ENCODE measurements around the gene SLCO6A1.
"Not testable (repeated sequence)": the region's sequence is repeated elsewhere in the genome, so short reads cannot be mapped to it uniquely, and the experiment has no call there.

SLCO6A1 gene

DNA sequence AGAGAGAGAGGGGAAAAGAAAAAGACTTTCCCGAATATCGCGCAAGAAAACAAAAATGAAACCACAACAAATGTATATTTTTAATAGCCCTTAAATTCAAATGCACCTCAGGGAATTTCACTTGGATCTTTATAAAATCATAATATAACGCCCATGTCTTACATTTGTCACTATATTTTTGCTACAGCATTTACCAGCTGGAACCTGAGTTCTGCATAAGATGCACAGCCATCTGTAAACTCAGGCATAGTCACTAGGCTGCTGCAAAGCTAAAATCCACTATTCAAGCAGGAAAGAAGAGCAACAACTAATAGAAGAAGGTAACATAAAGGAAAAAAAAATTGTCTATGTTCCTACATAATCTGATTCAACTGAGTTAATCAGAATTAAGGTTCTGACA, 30.6 kb upstream of the SLCO6A1 start:
- Histone ChIP-seq H3K4me1 (ENCODE audit: control insufficient read depth, insufficient read depth, low read length) (peaks cover 34% of the 10 kb centered on the region), H3K27me3 (replicated peaks; ENCODE audit: control insufficient read depth, insufficient read depth, low read length) (no peaks in the 10 kb centered on the region), H3K4me3 (ENCODE audit: low read length) (peak overlapping the region; percentile 69), H3K36me3 (ENCODE audit: control insufficient read depth, insufficient read depth, low read length, severe bottlenecking) (no peaks in the 10 kb centered on the region), H3K9me3 (ENCODE audit: control insufficient read depth, low read length) (peaks cover 5% of the 10 kb centered on the region), H3K9ac (ENCODE audit: low read length) (peak overlapping the region; percentile 19)
- DNase-seq (ENCODE audit: low read depth) = no peak

DNA sequence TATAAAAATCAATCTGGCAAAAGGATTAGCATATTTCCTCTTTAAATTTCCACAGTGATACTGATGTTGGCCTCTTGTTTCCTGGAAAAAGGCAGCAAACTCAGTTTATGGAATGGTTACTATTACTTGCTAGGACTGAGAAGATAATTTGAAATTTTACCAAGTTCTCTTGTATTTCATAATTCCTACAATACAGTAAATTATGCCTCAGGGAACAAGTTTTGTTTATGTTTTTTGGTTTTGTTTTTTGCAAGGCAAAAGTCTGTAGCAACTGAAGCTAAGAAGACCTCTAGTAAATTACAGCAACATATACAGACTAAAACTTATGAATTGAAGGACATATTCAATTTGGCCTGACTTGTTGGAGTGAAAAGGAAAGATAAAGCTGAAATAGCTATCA, 30.2 kb upstream of the SLCO6A1 start:
- Histone ChIP-seq H3K9me3 (ENCODE audit: control insufficient read depth, low read length) (peaks cover 9% of the 10 kb centered on the region), H3K4me1 (ENCODE audit: control insufficient read depth, insufficient read depth, low read length) (peaks cover 34% of the 10 kb centered on the region), H3K4me3 (ENCODE audit: low read length) (peak overlapping the region; percentile 69), H3K9ac (ENCODE audit: low read length) (peak overlapping the region; percentile 19), H3K27me3 (replicated peaks; ENCODE audit: control insufficient read depth, insufficient read depth, low read length) (no peaks in the 10 kb centered on the region), H3K36me3 (ENCODE audit: control insufficient read depth, insufficient read depth, low read length, severe bottlenecking) (no peaks in the 10 kb centered on the region)
- DNase-seq (ENCODE audit: low read depth) = peak; percentile 46

GRCh38 chr5:102528600-102528999, 29.8 kb upstream of the SLCO6A1 start:
- Histone ChIP-seq H3K36me3 (ENCODE audit: control insufficient read depth, insufficient read depth, low read length, severe bottlenecking) (no peaks in the 10 kb centered on the region), H3K9ac (ENCODE audit: low read length) (peak overlapping the region; percentile 19), H3K4me1 (ENCODE audit: control insufficient read depth, insufficient read depth, low read length) (peaks cover 34% of the 10 kb centered on the region), H3K4me3 (ENCODE audit: low read length) (peak overlapping the region; percentile 69), H3K27me3 (replicated peaks; ENCODE audit: control insufficient read depth, insufficient read depth, low read length) (no peaks in the 10 kb centered on the region), H3K9me3 (ENCODE audit: control insufficient read depth, low read length) (peaks cover 9% of the 10 kb centered on the region)
- DNase-seq (ENCODE audit: low read depth) = peak; percentile 14

GRCh38 chr5:102527547-102527946, 28.7 kb upstream of the SLCO6A1 start:
- Histone ChIP-seq H3K4me1 (ENCODE audit: control insufficient read depth, insufficient read depth, low read length) (peaks cover 33% of the 10 kb centered on the region), H3K4me3 (ENCODE audit: low read length) (no peak overlapping the region), H3K27me3 (replicated peaks; ENCODE audit: control insufficient read depth, insufficient read depth, low read length) (no peaks in the 10 kb centered on the region), H3K9me3 (ENCODE audit: control insufficient read depth, low read length) (peaks cover 9% of the 10 kb centered on the region), H3K36me3 (ENCODE audit: control insufficient read depth, insufficient read depth, low read length, severe bottlenecking) (no peaks in the 10 kb centered on the region), H3K9ac (ENCODE audit: low read length) (no peak overlapping the region)
- no peak for DNase-seq (ENCODE audit: low read depth)

- Histone ChIP-seq H3K9ac (ENCODE audit: low read length) (no peak overlapping the region), H3K27me3 (replicated peaks; ENCODE audit: control insufficient read depth, insufficient read depth, low read length) (no peaks in the 10 kb centered on the region), H3K4me3 (ENCODE audit: low read length) (no peak overlapping the region), H3K9me3 (ENCODE audit: control insufficient read depth, low read length) (peaks cover 9% of the 10 kb centered on the region), H3K4me1 (ENCODE audit: control insufficient read depth, insufficient read depth, low read length) (peaks cover 3% of the 10 kb centered on the region), H3K36me3 (ENCODE audit: control insufficient read depth, insufficient read depth, low read length, severe bottlenecking) (no peaks in the 10 kb centered on the region)
- no peak for DNase-seq (ENCODE audit: low read depth)
Measured at GRCh38 chr5:102523541-102524175, 24.9 kb upstream of the SLCO6A1 start.

DNA sequence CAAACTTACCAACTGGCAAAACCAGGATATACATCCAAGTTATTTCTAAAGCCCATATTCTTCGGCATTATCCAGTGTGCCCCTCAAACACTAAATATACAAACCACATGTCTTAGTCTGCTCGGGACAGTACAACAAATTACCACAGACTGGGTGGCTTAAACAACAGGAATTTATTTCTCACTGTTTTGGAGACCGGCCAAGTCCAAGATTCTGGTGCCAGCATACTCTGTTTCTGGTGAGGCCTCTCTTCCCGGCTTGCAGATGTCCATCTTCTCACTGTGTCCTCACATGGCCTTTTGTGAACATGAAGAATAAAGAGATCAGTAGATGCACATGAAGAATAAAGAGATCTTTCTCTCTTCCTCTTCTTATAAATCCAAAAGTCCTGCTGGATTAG, 12.9 kb upstream of the SLCO6A1 start:
- Histone ChIP-seq H3K36me3 (ENCODE audit: control insufficient read depth, insufficient read depth, low read length, severe bottlenecking) (no peaks in the 10 kb centered on the region), H3K4me1 (ENCODE audit: control insufficient read depth, insufficient read depth, low read length) (peaks cover 16% of the 10 kb centered on the region), H3K27me3 (replicated peaks; ENCODE audit: control insufficient read depth, insufficient read depth, low read length) (no peaks in the 10 kb centered on the region), H3K9me3 (ENCODE audit: control insufficient read depth, low read length) (no peaks in the 10 kb centered on the region), H3K4me3 (ENCODE audit: low read length) (peak overlapping the region; percentile 2), H3K9ac (ENCODE audit: low read length) (no peak overlapping the region)
- DNase-seq (ENCODE audit: low read depth) = peak; percentile 82

- H3K4me1 ChIP-seq (ENCODE audit: control insufficient read depth, insufficient read depth, low read length); H3K4me3 ChIP-seq (ENCODE audit: low read length); H3K36me3 ChIP-seq (ENCODE audit: control insufficient read depth, insufficient read depth, low read length, severe bottlenecking); H3K9me3 ChIP-seq (ENCODE audit: control insufficient read depth, low read length); DNase-seq (ENCODE audit: low read depth); H3K9ac ChIP-seq (ENCODE audit: low read length); H3K27me3 ChIP-seq (replicated peaks; ENCODE audit: control insufficient read depth, insufficient read depth, low read length): not testable (repeated sequence)
Measured at GRCh38 chr5:102491261-102491914, 7.4 kb downstream of the SLCO6A1 start.

- H3K9me3 ChIP-seq (ENCODE audit: control insufficient read depth, low read length) = no peaks in the 10 kb centered on the region
- H3K4me3 ChIP-seq (ENCODE audit: low read length) = peak overlapping the region; percentile 47
- H3K36me3 ChIP-seq (ENCODE audit: control insufficient read depth, insufficient read depth, low read length, severe bottlenecking) = no peaks in the 10 kb centered on the region
- peaks cover 39% of the 10 kb centered on the region for H3K4me1 ChIP-seq (ENCODE audit: control insufficient read depth, insufficient read depth, low read length)
- H3K9ac ChIP-seq (ENCODE audit: low read length) = peak overlapping the region; percentile 64
- H3K27me3 ChIP-seq (replicated peaks; ENCODE audit: control insufficient read depth, insufficient read depth, low read length) = no peaks in the 10 kb centered on the region
- DNase-seq (ENCODE audit: low read depth) = peak; percentile 26
Measured at GRCh38 chr5:102483736-102484135, 15.1 kb downstream of the SLCO6A1 start.

- Histone ChIP-seq H3K27me3 (replicated peaks; ENCODE audit: control insufficient read depth, insufficient read depth, low read length) (no peaks in the 10 kb centered on the region), H3K4me3 (ENCODE audit: low read length) (peak overlapping the region; percentile 51), H3K36me3 (ENCODE audit: control insufficient read depth, insufficient read depth, low read length, severe bottlenecking) (no peaks in the 10 kb centered on the region), H3K9ac (ENCODE audit: low read length) (no peak overlapping the region), H3K9me3 (ENCODE audit: control insufficient read depth, low read length) (no peaks in the 10 kb centered on the region), H3K4me1 (ENCODE audit: control insufficient read depth, insufficient read depth, low read length) (peaks cover 37% of the 10 kb centered on the region)
- peak; percentile 17 for DNase-seq (ENCODE audit: low read depth)
Measured at GRCh38 chr5:102481054-102481715, 17.6 kb downstream of the SLCO6A1 start.

DNA sequence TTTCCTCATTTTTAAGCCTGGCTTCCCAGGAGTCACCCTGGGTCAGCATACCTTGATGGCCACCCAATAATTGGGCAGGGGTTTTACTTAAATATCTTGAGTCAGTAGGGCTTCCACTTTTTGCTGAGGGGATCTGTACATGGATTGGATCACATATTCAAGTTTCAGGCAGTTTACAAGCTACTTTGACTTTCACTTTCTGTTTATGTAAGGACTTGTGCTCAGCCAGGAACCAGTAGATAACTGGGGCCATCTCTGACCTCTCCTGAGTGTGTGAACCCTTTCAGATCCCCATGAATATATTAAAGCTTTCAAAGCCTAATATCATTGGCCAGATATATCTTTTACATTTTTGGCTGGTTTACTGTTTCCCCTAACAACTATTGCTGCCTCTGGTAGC, 45.1 kb downstream of the SLCO6A1 start:
- DNase-seq (ENCODE audit: low read depth) = peak; percentile 45
- Histone ChIP-seq H3K4me3 (ENCODE audit: low read length) (peak overlapping the region; percentile 49), H3K36me3 (ENCODE audit: control insufficient read depth, insufficient read depth, low read length, severe bottlenecking) (no peaks in the 10 kb centered on the region)

GRCh38 chr5:102451082-102451481, 47.7 kb downstream of the SLCO6A1 start:
- Histone ChIP-seq H3K36me3 (ENCODE audit: control insufficient read depth, insufficient read depth, low read length, severe bottlenecking) (no peaks in the 10 kb centered on the region), H3K9ac (ENCODE audit: low read length) (no peak overlapping the region), H3K27me3 (replicated peaks; ENCODE audit: control insufficient read depth, insufficient read depth, low read length) (no peaks in the 10 kb centered on the region), H3K4me1 (ENCODE audit: control insufficient read depth, insufficient read depth, low read length) (no peaks in the 10 kb centered on the region), H3K9me3 (ENCODE audit: control insufficient read depth, low read length) (no peaks in the 10 kb centered on the region), H3K4me3 (ENCODE audit: low read length) (no peak overlapping the region)
- no peak for DNase-seq (ENCODE audit: low read depth)

More for the DNA sequence above, 45.1 kb downstream of the SLCO6A1 start:
- Histone ChIP-seq H3K9me3 (ENCODE audit: control insufficient read depth, low read length) (no peaks in the 10 kb centered on the region), H3K27me3 (replicated peaks; ENCODE audit: control insufficient read depth, insufficient read depth, low read length) (no peaks in the 10 kb centered on the region), H3K9ac (ENCODE audit: low read length) (no peak overlapping the region), H3K4me1 (ENCODE audit: control insufficient read depth, insufficient read depth, low read length) (no peaks in the 10 kb centered on the region)
